WTC11 (cell line): ENCODE results near the gene MRPL46. TPM values are rescaled to one million over a fixed set of nuclear protein-coding genes. Genes with fewer than 3 reads are reported as not detected.

ENCODE experiments used
- ATAC-seq: fragments of 200-7000 bp; cut with Tn5 transposase; 2 replicates; pipeline ENCODE4 v1.10.0; 2021; ENCODE audit warnings: mild to moderate bottlenecking, moderate library complexity
- CTCF ChIA-PET: fragments of 300-600 bp; sonication (Branson Sonifier 250); formaldehyde crosslinking; loops from one replicate; lab custom pipeline; 2021; ENCODE audit warnings: antibody characterized with exemption; lab: Charles Lee
- POLR2A ChIA-PET: fragments of 350-600 bp; sonication (Branson Sonifier 250); formaldehyde crosslinking; loops from one replicate; lab custom pipeline; 2021; ENCODE audit warnings: antibody characterized with exemption; lab: Charles Lee
- DNase-seq: peaks from one replicate; pipeline ENCODE4 v3.0.0; 2021; ENCODE audit warnings: low spot score
- H3K27ac Mint-ChIP-seq: 2 replicates; pipeline ENCODE4 v1.8.0; 2021; ENCODE audit warnings: mixed read lengths
- H3K27me3 Mint-ChIP-seq: 2 replicates; pipeline ENCODE4 v1.8.0; 2021; ENCODE audit warnings: low read depth, mild to moderate bottlenecking, moderate library complexity, mixed read lengths
- H3K36me3 Mint-ChIP-seq: 2 replicates; pipeline ENCODE4 v1.8.0; 2021; ENCODE audit warnings: mixed read lengths
- H3K4me1 Mint-ChIP-seq: 2 replicates; pipeline ENCODE4 v1.8.0; 2022; ENCODE audit warnings: mixed read lengths
- H3K4me3 Mint-ChIP-seq: 2 replicates; pipeline ENCODE4 v1.8.0; 2021; ENCODE audit warnings: mild to moderate bottlenecking, moderate library complexity, mixed read lengths
- H3K9me3 Mint-ChIP-seq: 2 replicates; pipeline ENCODE4 v1.8.0; 2021; ENCODE audit warnings: mixed read lengths
- ATF1 ChIP-seq: sonication (generic); formaldehyde crosslinking; IDR thresholded peaks from 2 replicates; pipeline ENCODE4 v1.8.1; 2023; ENCODE audit warnings: mild to moderate bottlenecking, moderate library complexity, missing genetic modification reagents
- ERG ChIP-seq: fragments of 250-450 bp; sonication (Bioruptor Pico); IDR thresholded peaks from 2 replicates; pipeline ENCODE4 v1.8.0; 2021; ENCODE audit warnings: mild to moderate bottlenecking
- ETV6 ChIP-seq: sonication (generic); formaldehyde crosslinking; IDR thresholded peaks from 2 replicates; pipeline ENCODE4 v1.8.1; 2022; ENCODE audit warnings: mild to moderate bottlenecking, missing genetic modification reagents
- FOXJ3 ChIP-seq: sonication (generic); formaldehyde crosslinking; IDR thresholded peaks from 2 replicates; pipeline ENCODE4 v1.9.0; 2021; ENCODE audit warnings: missing genetic modification reagents, mild to moderate bottlenecking, borderline replicate concordance
- FOXK1 ChIP-seq: sonication (generic); formaldehyde crosslinking; IDR thresholded peaks from 2 replicates; pipeline ENCODE4 v1.8.0; 2022; ENCODE audit warnings: mild to moderate bottlenecking, moderate library complexity, missing genetic modification reagents
- FOXP1 ChIP-seq: sonication (generic); formaldehyde crosslinking; IDR thresholded peaks from 2 replicates; pipeline ENCODE4 v1.8.0; 2022; ENCODE audit warnings: missing genetic modification reagents, mild to moderate bottlenecking, moderate library complexity, borderline replicate concordance
- KAT7 ChIP-seq: sonication (generic); formaldehyde crosslinking; IDR thresholded peaks from 2 replicates; pipeline ENCODE4 v1.8.1; 2023; ENCODE audit warnings: missing genetic modification reagents, mild to moderate bottlenecking, borderline replicate concordance
- RORB ChIP-seq: fragments of 250-450 bp; sonication (Bioruptor Pico); IDR thresholded peaks from 2 replicates; pipeline ENCODE4 v1.9.0; 2021; ENCODE audit warnings: mild to moderate bottlenecking
- SMAD4 ChIP-seq: sonication (generic); formaldehyde crosslinking; IDR thresholded peaks from 2 replicates; pipeline ENCODE4 v1.8.0; 2022; ENCODE audit warnings: mild to moderate bottlenecking, missing genetic modification reagents
- TP53 ChIP-seq: sonication (generic); formaldehyde crosslinking; IDR thresholded peaks from 2 replicates; pipeline ENCODE4 v1.8.1; 2023; ENCODE audit warnings: mild to moderate bottlenecking, missing genetic modification reagents
- ZBTB43 ChIP-seq: sonication (generic); formaldehyde crosslinking; IDR thresholded peaks from 2 replicates; pipeline ENCODE4 v1.8.1; 2023; ENCODE audit warnings: mild to moderate bottlenecking, missing genetic modification reagents
- ZNF138 ChIP-seq: sonication (generic); formaldehyde crosslinking; conservative IDR thresholded peaks from 2 replicates; pipeline ENCODE4 v1.8.1; 2022; ENCODE audit warnings: mild to moderate bottlenecking, moderate library complexity, missing genetic modification reagents
- ZNF317 ChIP-seq: sonication (generic); formaldehyde crosslinking; IDR thresholded peaks from 2 replicates; pipeline ENCODE4 v1.8.1; 2023; ENCODE audit warnings: low read depth, mild to moderate bottlenecking, moderate library complexity, missing genetic modification reagents, borderline replicate concordance
- ZNF425 ChIP-seq: fragments of 250-450 bp; sonication (Bioruptor Pico); conservative IDR thresholded peaks from 2 replicates; pipeline ENCODE4 v1.9.0; 2021; ENCODE audit warnings: mild to moderate bottlenecking
- total RNA-seq: library from RNA; stranded (reverse); gene quantifications from 3 replicates; pipeline ENCODE4 v1.2.3, GENCODE V29; 2021
- TF ChIP-seq, protein P1 (sequence below): sonication (generic); formaldehyde crosslinking; conservative IDR thresholded peaks from 2 replicates; pipeline ENCODE4 v1.8.1; 2023; ENCODE audit warnings: mild to moderate bottlenecking, low read depth, missing genetic modification reagents, moderate library complexity
- TF ChIP-seq, protein P2 (sequence below): fragments of 250-450 bp; sonication (Bioruptor Pico); IDR thresholded peaks from 2 replicates; pipeline ENCODE4 v1.9.0; 2021; ENCODE audit warnings: mild to moderate bottlenecking, borderline replicate concordance
- TF ChIP-seq, protein P3 (sequence below): fragments of 250-450 bp; sonication (Bioruptor Pico); IDR thresholded peaks from 2 replicates; pipeline ENCODE4 v2.1.2; 2022; ENCODE audit warnings: mild to moderate bottlenecking, moderate library complexity

MRPL46 gene
- total RNA-seq, 1 experiment from 2014 or later: 26.8 TPM

DNA sequence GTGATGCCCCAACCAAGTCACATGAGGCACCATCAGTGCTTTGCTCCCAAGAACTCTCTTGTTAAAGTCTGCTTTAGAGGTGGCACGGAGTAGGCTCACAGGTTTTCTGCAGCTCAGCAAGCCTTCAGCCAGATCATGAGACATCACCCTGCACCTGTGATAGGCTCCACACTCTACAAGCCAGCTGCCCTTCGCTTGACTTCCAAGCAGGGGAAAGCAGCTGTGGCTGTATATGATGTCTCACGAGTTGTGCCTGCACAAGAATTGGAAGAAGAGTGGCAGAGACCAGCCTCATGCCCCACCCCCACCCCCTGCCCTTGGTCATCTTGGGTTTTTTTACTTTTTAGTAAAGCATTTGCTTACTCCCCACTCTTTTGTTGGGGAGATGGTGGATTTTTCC, 22.8 kb upstream of the MRPL46 start (continued):
- TF ChIP-seq ZNF138 (CRISPR knock-in tag) (no peak), FOXJ3 (CRISPR knock-in tag) (no peak), ZNF317 (no peak), ATF1 (CRISPR knock-in tag) (no peak), KAT7 (CRISPR knock-in tag) (no peak), ETV6 (CRISPR knock-in tag) (no peak), SMAD4 (no peak), ERG (CRISPR knock-in tag) (no peak)
- TF ChIP-seq, protein P1, sequence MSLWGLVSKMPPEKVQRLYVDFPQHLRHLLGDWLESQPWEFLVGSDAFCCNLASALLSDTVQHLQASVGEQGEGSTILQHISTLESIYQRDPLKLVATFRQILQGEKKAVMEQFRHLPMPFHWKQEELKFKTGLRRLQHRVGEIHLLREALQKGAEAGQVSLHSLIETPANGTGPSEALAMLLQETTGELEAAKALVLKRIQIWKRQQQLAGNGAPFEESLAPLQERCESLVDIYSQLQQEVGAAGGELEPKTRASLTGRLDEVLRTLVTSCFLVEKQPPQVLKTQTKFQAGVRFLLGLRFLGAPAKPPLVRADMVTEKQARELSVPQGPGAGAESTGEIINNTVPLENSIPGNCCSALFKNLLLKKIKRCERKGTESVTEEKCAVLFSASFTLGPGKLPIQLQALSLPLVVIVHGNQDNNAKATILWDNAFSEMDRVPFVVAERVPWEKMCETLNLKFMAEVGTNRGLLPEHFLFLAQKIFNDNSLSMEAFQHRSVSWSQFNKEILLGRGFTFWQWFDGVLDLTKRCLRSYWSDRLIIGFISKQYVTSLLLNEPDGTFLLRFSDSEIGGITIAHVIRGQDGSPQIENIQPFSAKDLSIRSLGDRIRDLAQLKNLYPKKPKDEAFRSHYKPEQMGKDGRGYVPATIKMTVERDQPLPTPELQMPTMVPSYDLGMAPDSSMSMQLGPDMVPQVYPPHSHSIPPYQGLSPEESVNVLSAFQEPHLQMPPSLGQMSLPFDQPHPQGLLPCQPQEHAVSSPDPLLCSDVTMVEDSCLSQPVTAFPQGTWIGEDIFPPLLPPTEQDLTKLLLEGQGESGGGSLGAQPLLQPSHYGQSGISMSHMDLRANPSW (CRISPR knock-in tag): no peak
- TF ChIP-seq, protein P2, sequence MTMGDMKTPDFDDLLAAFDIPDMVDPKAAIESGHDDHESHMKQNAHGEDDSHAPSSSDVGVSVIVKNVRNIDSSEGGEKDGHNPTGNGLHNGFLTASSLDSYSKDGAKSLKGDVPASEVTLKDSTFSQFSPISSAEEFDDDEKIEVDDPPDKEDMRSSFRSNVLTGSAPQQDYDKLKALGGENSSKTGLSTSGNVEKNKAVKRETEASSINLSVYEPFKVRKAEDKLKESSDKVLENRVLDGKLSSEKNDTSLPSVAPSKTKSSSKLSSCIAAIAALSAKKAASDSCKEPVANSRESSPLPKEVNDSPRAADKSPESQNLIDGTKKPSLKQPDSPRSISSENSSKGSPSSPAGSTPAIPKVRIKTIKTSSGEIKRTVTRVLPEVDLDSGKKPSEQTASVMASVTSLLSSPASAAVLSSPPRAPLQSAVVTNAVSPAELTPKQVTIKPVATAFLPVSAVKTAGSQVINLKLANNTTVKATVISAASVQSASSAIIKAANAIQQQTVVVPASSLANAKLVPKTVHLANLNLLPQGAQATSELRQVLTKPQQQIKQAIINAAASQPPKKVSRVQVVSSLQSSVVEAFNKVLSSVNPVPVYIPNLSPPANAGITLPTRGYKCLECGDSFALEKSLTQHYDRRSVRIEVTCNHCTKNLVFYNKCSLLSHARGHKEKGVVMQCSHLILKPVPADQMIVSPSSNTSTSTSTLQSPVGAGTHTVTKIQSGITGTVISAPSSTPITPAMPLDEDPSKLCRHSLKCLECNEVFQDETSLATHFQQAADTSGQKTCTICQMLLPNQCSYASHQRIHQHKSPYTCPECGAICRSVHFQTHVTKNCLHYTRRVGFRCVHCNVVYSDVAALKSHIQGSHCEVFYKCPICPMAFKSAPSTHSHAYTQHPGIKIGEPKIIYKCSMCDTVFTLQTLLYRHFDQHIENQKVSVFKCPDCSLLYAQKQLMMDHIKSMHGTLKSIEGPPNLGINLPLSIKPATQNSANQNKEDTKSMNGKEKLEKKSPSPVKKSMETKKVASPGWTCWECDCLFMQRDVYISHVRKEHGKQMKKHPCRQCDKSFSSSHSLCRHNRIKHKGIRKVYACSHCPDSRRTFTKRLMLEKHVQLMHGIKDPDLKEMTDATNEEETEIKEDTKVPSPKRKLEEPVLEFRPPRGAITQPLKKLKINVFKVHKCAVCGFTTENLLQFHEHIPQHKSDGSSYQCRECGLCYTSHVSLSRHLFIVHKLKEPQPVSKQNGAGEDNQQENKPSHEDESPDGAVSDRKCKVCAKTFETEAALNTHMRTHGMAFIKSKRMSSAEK (CRISPR knock-in tag): no peak

DNA sequence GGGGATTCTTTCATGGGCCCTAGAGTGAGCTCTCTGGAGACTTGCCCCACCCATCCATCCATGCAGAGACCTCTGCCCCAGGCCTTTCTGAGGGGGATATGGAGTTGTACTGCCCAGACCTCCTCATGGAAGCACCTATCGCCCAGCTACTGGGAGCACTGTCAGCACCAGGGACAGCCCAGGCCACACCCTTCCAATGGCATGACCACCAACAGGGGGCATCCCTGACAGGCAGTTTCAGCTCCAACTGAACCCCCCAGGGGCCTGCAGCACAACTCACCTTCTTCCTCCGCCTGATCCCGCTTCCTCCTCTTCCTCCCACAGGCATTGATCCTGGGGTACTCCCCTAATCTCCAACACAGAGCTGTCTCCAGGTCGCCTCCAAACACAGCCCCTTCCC, 22.1 kb upstream of the MRPL46 start:
- POLR2A ChIA-PET: interaction anchor here (0.5 to 1.2 kb wide), 2 partner anchors 13 to 124 kb away, joined by 3 to 4 read pairs; no protein-coding TSS in a partner anchor
- H3K36me3 Mint-ChIP-seq: no peaks in the 10 kb centered on the region
- H3K4me1 Mint-ChIP-seq: peaks cover 43% of the 10 kb centered on the region
- no peak for DNase-seq
- TF ChIP-seq ZBTB43 (CRISPR knock-in tag): no peak
- no peak for TF ChIP-seq RORB
- TF ChIP-seq ZNF317: no peak
- no peak for TF ChIP-seq ZNF425 (CRISPR knock-in tag)
- TF ChIP-seq FOXP1: 0 out of 2 replicates have a peak, but pooled peaks have one; percentile 35
- TF ChIP-seq, protein P3, sequence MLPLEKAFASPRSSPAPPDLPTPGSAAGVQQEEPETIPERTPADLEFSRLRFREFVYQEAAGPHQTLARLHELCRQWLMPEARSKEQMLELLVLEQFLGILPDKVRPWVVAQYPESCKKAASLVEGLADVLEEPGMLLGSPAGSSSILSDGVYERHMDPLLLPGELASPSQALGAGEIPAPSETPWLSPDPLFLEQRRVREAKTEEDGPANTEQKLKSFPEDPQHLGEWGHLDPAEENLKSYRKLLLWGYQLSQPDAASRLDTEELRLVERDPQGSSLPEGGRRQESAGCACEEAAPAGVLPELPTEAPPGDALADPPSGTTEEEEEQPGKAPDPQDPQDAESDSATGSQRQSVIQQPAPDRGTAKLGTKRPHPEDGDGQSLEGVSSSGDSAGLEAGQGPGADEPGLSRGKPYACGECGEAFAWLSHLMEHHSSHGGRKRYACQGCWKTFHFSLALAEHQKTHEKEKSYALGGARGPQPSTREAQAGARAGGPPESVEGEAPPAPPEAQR (CRISPR knock-in tag): no peak
- TF ChIP-seq FOXK1 (CRISPR knock-in tag): no peak
- TF ChIP-seq TP53 (CRISPR knock-in tag): no peak
- peak; percentile 15 for ATAC-seq
- CTCF ChIA-PET: interaction anchor here (0.5 to 1.7 kb wide), 11 partner anchors 13 to 658 kb away, joined by 3 to 10 read pairs (median 4); partner anchors contain the start of genes ISG20, MRPL46 and MRPS11
- no peak overlapping the region for H3K27ac Mint-ChIP-seq
- peaks cover 6% of the 10 kb centered on the region; the same call in 1 of the 2 replicates for H3K27me3 Mint-ChIP-seq
- no peak overlapping the region for H3K4me3 Mint-ChIP-seq
- H3K9me3 Mint-ChIP-seq: no peaks in the 10 kb centered on the region
